Measurements from ENCODE around the gene C9orf85. TPM values are rescaled to one million over a fixed set of nuclear protein-coding genes. Genes with fewer than 3 reads are reported as not detected.
"Not testable (repeated sequence)": the region's sequence is repeated elsewhere in the genome, so short reads cannot be mapped to it uniquely, and the experiment has no call there.

C9orf85 gene
- total and polyA plus RNA-seq, 4 donors = 16.2 to 22.4 (median 17.3) TPM

- Histone ChIP-seq H3K27ac (ENCODE audit: low read depth, low read length) (no peak overlapping the region), H3K4me3 (ENCODE audit: low read depth, low read length) (no peak overlapping the region), H3K4me1 (ENCODE audit: control insufficient read depth, insufficient read depth, low read length) (no peaks in the 10 kb centered on the region), H3K36me3 (ENCODE audit: control insufficient read depth, insufficient read depth, low read length) (no peaks in the 10 kb centered on the region), H3K27me3 (ENCODE audit: control insufficient read depth, insufficient read depth, low read length) (no peaks in the 10 kb centered on the region), H3K9me3 (ENCODE audit: control insufficient read depth, insufficient read depth, low read length) (no peaks in the 10 kb centered on the region)
- WGBS (ENCODE audit: insufficient coverage) = 87% methylated on average over 2 of the region's 10 CpGs
- DNase-seq (ENCODE audit: low read depth in 4 of 6, low spot score in 6 of 6) = no peak
Measured at GRCh38 chr9:71985297-71985911, 74.0 kb downstream of the C9orf85 start.

GRCh38 chr9:71986900-71987299, 75.5 kb downstream of the C9orf85 start:
- Histone ChIP-seq H3K27ac (ENCODE audit: low read depth, low read length) (no peak overlapping the region), H3K9me3 (ENCODE audit: control insufficient read depth, insufficient read depth, low read length) (no peaks in the 10 kb centered on the region), H3K4me3 (ENCODE audit: low read depth, low read length) (no peak overlapping the region), H3K4me1 (ENCODE audit: control insufficient read depth, insufficient read depth, low read length) (no peaks in the 10 kb centered on the region), H3K27me3 (ENCODE audit: control insufficient read depth, insufficient read depth, low read length) (no peaks in the 10 kb centered on the region), H3K36me3 (ENCODE audit: control insufficient read depth, insufficient read depth, low read length) (no peaks in the 10 kb centered on the region)
- 86% methylated on average over 3 of the region's 3 CpGs for WGBS (ENCODE audit: insufficient coverage)
- no peak for DNase-seq (ENCODE audit: low read depth in 4 of 6, low spot score in 6 of 6)

GRCh38 chr9:71987471-71988371, 76.3 kb downstream of the C9orf85 start:
- H3K27me3 ChIP-seq (ENCODE audit: control insufficient read depth, insufficient read depth, low read length) = no peaks in the 10 kb centered on the region
- H3K9me3 ChIP-seq (ENCODE audit: control insufficient read depth, insufficient read depth, low read length) = no peaks in the 10 kb centered on the region
- no peaks in the 10 kb centered on the region for H3K4me1 ChIP-seq (ENCODE audit: control insufficient read depth, insufficient read depth, low read length)
- WGBS (ENCODE audit: insufficient coverage) = no CpG with 5 or more reads among the region's 11 CpGs
- DNase-seq (ENCODE audit: low read depth in 4 of 6, low spot score in 6 of 6) = peak in 1 of 6 donors; percentile 29
- no peak overlapping the region for H3K4me3 ChIP-seq (ENCODE audit: low read depth, low read length)
- H3K36me3 ChIP-seq (ENCODE audit: control insufficient read depth, insufficient read depth, low read length) = no peaks in the 10 kb centered on the region
- no peak overlapping the region for H3K27ac ChIP-seq (ENCODE audit: low read depth, low read length)

DNA sequence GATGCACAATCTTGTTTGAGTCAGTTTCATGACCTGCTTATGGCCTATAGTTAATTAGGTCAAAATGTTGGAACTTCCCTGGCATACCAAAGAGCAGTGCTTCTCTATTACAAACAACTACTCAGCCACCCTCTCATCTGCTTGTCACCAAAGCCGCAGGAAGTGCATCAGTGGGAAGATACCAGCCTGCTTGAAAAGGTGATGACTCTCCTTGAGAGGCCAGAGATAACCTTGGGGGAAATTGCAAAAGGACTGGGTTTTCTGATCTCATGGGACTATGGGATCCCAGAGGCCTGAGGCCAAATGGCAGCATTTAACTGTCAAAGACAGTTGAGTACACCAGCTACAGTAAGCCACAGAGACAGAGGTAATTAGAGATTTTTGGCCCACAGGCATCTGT, 79.0 kb downstream of the C9orf85 start:
- H3K27ac ChIP-seq (ENCODE audit: low read depth, low read length) = no peak overlapping the region
- H3K9me3 ChIP-seq (ENCODE audit: control insufficient read depth, insufficient read depth, low read length) = no peaks in the 10 kb centered on the region
- no peak for DNase-seq (ENCODE audit: low read depth in 4 of 6, low spot score in 6 of 6)
- no peak overlapping the region for H3K4me3 ChIP-seq (ENCODE audit: low read depth, low read length)
- H3K4me1 ChIP-seq (ENCODE audit: control insufficient read depth, insufficient read depth, low read length) = no peaks in the 10 kb centered on the region
- WGBS (ENCODE audit: insufficient coverage) = no CpG with 5 or more reads among the region's 1 CpG
- no peaks in the 10 kb centered on the region for H3K27me3 ChIP-seq (ENCODE audit: control insufficient read depth, insufficient read depth, low read length)
- H3K36me3 ChIP-seq (ENCODE audit: control insufficient read depth, insufficient read depth, low read length) = no peaks in the 10 kb centered on the region

DNA sequence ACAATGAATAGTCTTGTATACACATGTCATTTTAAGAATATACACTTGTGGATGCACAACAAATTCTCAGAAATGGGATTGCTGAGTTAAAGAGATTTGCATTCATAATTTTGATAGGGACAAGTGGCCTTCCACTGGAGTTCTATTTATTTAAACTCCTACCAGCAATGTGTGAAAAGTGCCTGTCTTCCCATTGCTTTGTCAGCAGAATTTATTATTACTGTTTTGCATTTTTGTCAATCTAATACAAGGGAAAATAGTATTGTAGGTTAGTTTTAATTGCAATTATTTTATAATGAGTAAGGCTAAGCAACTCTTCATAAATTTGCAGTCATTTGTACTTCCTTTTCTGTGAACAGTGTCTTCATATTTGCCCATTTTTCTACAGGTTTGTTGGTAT, 94.0 kb downstream of the C9orf85 start:
- Histone ChIP-seq H3K36me3 (ENCODE audit: control insufficient read depth, insufficient read depth, low read length) (no peaks in the 10 kb centered on the region), H3K4me3 (ENCODE audit: low read depth, low read length) (no peak overlapping the region), H3K27ac (ENCODE audit: low read depth, low read length) (no peak overlapping the region), H3K27me3 (ENCODE audit: control insufficient read depth, insufficient read depth, low read length) (no peaks in the 10 kb centered on the region), H3K4me1 (ENCODE audit: control insufficient read depth, insufficient read depth, low read length) (no peaks in the 10 kb centered on the region), H3K9me3 (ENCODE audit: control insufficient read depth, insufficient read depth, low read length) (peaks cover 4% of the 10 kb centered on the region)
- no peak for DNase-seq (ENCODE audit: low read depth in 4 of 6, low spot score in 6 of 6)

DNA sequence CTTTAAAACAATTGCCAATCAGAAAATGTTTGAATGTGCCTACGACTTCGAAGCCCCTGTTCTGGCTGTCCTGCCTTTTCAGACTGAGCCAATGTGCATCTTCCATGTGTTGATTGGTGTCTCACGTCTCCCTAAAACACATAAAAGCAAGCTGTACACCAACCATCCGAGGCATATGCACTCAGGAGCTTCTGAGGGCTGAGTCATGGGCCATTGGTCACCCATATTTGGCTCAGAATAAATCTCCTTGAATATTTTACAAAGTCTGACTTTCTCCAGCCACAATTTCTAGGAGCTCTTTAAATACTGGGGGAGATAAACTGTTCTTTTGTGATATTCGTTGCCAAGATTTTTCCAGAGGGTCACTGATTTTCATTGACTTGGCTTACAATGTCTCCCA, 95.1 kb downstream of the C9orf85 start:
- Histone ChIP-seq H3K27me3 (ENCODE audit: control insufficient read depth, insufficient read depth, low read length) (no peaks in the 10 kb centered on the region), H3K9me3 (ENCODE audit: control insufficient read depth, insufficient read depth, low read length) (no peaks in the 10 kb centered on the region), H3K4me3 (ENCODE audit: low read depth, low read length) (no peak overlapping the region), H3K4me1 (ENCODE audit: control insufficient read depth, insufficient read depth, low read length) (no peaks in the 10 kb centered on the region), H3K27ac (ENCODE audit: low read depth, low read length) (no peak overlapping the region), H3K36me3 (ENCODE audit: control insufficient read depth, insufficient read depth, low read length) (no peaks in the 10 kb centered on the region)
- peak in 1 of 6 donors; percentile 9 for DNase-seq (ENCODE audit: low read depth in 4 of 6, low spot score in 6 of 6)
- WGBS (ENCODE audit: insufficient coverage) = 79% methylated on average over 3 of the region's 5 CpGs

DNA sequence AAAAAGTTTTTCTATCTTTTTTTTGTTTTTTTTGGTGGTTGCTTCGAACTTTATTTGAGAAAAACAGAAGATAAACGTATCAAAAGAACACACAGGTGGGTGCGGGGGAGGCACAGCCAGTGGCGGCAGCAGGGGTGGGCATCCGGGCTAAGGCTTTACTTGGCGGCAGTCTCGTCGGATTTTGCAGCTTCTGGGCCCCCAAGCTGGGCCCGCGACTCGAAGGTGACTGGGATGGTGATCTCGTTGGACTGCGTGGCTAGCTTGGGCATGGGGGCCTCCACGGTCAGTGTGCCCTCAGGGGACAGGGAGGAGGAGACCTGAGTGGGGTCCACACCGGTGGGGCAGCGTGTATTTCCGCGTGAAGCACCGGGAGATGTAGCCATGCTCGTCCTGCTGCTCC, 96.3 kb downstream of the C9orf85 start:
- not testable (repeated sequence) for DNase-seq (ENCODE audit: low read depth in 4 of 6, low spot score in 6 of 6); H3K4me3 ChIP-seq (ENCODE audit: low read depth, low read length); H3K9me3 ChIP-seq (ENCODE audit: control insufficient read depth, insufficient read depth, low read length); H3K27ac ChIP-seq (ENCODE audit: low read depth, low read length); H3K27me3 ChIP-seq (ENCODE audit: control insufficient read depth, insufficient read depth, low read length); H3K4me1 ChIP-seq (ENCODE audit: control insufficient read depth, insufficient read depth, low read length); H3K36me3 ChIP-seq (ENCODE audit: control insufficient read depth, insufficient read depth, low read length)
- 97% methylated on average over 10 of the region's 20 CpGs for WGBS (ENCODE audit: insufficient coverage)

DNA sequence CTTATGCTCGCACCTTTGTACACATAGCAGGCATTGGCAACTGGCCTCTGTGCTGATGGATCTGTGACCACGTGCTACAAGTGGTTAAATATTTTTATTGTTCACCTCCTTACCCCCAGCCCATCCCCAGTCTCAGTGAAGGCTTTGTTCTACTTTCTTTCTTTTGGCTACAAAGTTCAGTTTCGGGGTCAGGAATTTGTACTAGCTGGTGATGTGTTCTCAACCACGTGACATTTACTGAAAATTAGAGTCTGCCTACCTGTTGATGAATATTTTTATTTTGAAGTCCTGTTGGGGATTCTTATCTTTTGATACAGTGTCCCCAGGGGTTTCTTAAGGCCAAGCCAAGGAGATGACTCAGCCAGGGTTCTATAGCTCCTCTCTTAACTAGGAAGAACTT, 101.2 kb downstream of the C9orf85 start:
- DNase-seq (ENCODE audit: low read depth in 4 of 6, low spot score in 6 of 6) = no peak
- H3K4me1 ChIP-seq (ENCODE audit: control insufficient read depth, insufficient read depth, low read length) = no peaks in the 10 kb centered on the region
- H3K9me3 ChIP-seq (ENCODE audit: control insufficient read depth, insufficient read depth, low read length) = no peaks in the 10 kb centered on the region
- no peak overlapping the region for H3K4me3 ChIP-seq (ENCODE audit: low read depth, low read length)
- H3K27me3 ChIP-seq (ENCODE audit: control insufficient read depth, insufficient read depth, low read length) = no peaks in the 10 kb centered on the region
- 100% methylated on average over 2 of the region's 4 CpGs for WGBS (ENCODE audit: insufficient coverage)
- H3K27ac ChIP-seq (ENCODE audit: low read depth, low read length) = no peak overlapping the region
- H3K36me3 ChIP-seq (ENCODE audit: control insufficient read depth, insufficient read depth, low read length) = no peaks in the 10 kb centered on the region

DNA sequence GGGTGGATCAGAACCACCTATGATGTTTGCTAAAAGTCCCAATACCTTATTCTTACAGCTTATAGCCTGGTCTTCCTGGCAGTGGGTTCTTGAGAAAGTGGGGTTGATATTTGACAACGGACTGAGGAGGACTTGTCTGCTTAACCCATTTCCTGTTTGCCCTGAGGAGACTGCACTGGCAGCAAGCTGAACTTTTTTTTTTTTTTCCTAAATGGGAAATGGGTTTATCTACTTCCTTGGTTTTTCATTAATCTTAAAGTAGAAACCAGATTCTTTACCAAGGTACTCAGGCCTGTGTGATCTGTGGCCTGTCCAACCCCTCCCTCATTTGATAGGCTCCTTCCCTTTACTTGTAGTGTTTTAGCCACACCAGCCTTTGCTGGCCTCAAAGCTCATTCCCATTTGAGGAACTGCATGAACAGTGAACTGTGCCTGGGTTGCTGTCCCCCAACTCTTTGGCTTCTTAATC, 101.9 kb downstream of the C9orf85 start:
- no peaks in the 10 kb centered on the region for H3K4me1 ChIP-seq (ENCODE audit: control insufficient read depth, insufficient read depth, low read length)
- H3K27me3 ChIP-seq (ENCODE audit: control insufficient read depth, insufficient read depth, low read length) = no peaks in the 10 kb centered on the region
- DNase-seq (ENCODE audit: low read depth in 4 of 6, low spot score in 6 of 6) = no peak
- H3K9me3 ChIP-seq (ENCODE audit: control insufficient read depth, insufficient read depth, low read length) = no peaks in the 10 kb centered on the region
- H3K27ac ChIP-seq (ENCODE audit: low read depth, low read length) = no peak overlapping the region
- WGBS (ENCODE audit: insufficient coverage) = no CpG with 5 or more reads among the region's 1 CpG
- H3K4me3 ChIP-seq (ENCODE audit: low read depth, low read length) = no peak overlapping the region
- H3K36me3 ChIP-seq (ENCODE audit: control insufficient read depth, insufficient read depth, low read length) = no peaks in the 10 kb centered on the region

- DNase-seq (ENCODE audit: low read depth in 4 of 6, low spot score in 6 of 6) = no peak
- no peak overlapping the region for H3K4me3 ChIP-seq (ENCODE audit: low read depth, low read length)
- H3K4me1 ChIP-seq (ENCODE audit: control insufficient read depth, insufficient read depth, low read length) = peaks cover 4% of the 10 kb centered on the region
- H3K27me3 ChIP-seq (ENCODE audit: control insufficient read depth, insufficient read depth, low read length) = no peaks in the 10 kb centered on the region
- 100% methylated on average over 1 of the region's 3 CpGs for whole genome bisulfite sequencing (ENCODE audit: insufficient coverage)
- no peak overlapping the region for H3K27ac ChIP-seq (ENCODE audit: low read depth, low read length)
- no peaks in the 10 kb centered on the region for H3K9me3 ChIP-seq (ENCODE audit: control insufficient read depth, insufficient read depth, low read length)
- no peaks in the 10 kb centered on the region for H3K36me3 ChIP-seq (ENCODE audit: control insufficient read depth, insufficient read depth, low read length)
Measured at GRCh38 chr9:72022841-72023240, 111.4 kb downstream of the C9orf85 start.
